ENCODE data around the gene AMFR. TPM values are rescaled to one million over a fixed set of nuclear protein-coding genes. Genes with fewer than 3 reads are reported as not detected.

Gene AMFR
- total RNA-seq, 1 donor from 2014 or later, result 68.9 TPM

DNA sequence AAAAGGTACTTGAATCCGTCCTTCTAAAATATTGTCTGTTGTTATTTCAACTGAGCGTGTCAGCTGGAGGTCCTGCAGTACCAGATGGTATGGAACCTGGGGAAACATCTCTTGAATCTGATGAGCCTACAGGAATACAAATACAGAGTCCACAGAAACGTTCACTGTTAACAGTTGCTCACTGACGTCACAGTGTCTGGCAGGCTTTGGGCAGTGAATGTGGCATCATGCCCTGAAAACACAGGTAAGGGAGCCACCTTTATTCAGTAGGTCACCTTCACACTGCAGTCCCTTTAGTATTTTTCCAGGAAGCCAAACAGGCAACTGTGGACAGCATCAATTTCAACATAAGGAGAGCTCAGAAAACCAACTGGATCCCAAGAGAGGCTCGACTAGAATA, 56.1 kb downstream of the AMFR start:
- ATAC-seq (no peak), DNase-seq (ENCODE audit: missing footprints) (no peak)
- intact Hi-C loops (cut with DNase I), result no loop called here

DNA sequence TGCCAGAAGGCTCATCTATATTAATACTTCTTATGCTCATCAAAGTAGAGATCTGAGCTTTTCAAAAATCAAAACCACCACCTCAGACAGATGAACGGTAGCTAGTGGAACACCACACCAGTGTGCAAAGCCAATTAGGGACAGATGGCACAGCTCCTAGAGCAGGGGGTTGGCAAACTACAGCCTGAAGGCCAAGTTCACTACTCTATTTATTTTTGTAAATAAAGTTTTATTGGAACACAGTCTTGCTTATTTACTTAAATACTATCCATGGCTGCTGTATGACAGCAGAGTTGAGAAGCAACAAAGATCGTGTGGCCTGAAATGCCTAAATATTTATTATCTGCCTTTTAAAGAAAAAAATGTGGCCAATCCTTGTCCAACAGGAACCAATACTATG, 56.8 kb downstream of the AMFR start:
- DNase-seq (ENCODE audit: missing footprints), result no peak
- ATAC-seq, result no peak
- intact Hi-C loops (cut with DNase I), result no loop called here

DNA sequence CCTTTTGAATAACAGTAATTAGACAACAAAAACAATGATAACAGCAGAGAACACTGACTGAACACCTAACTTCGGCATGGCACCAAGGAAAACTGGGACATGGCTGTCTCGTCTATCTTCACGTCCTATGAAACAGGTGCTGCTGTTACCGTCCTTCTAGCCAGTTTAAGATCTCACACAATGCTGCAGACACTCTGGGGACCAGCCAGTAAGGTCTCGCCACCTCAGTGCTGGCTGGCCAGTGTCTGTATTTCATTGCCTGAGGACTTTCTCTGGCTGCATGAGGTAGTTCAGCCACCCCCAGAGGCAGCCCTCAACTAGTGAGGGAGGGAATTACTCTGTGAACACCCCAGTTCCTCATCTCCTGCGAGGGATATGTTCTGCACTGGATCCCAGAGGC, 57.6 kb downstream of the AMFR start:
- no peak for DNase-seq (ENCODE audit: missing footprints)
- no peak for ATAC-seq
- intact Hi-C loops (cut with DNase I), result no loop called here

DNA sequence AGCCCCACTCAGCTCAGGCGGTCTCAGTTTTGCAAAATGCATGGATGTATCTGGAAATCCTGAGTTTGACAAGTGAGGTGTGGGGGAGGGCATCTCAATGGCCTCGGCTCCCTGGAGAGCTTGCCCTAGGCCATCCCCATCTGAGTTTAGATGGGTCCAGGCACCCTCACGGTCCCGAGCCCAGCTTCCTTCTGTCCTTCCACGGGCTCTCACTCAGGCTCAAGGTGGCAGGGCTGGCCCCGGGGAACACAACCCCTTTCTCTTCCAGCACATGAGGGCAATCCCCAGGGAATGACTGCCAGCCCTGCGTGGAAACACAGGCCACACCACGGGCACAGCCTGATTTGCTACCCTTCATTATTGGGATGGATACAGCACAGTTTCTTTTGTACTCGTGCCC, 58.4 kb downstream of the AMFR start:
- intact Hi-C loops (cut with DNase I), result no loop called here
- ATAC-seq (no peak), DNase-seq (ENCODE audit: missing footprints) (no peak)

DNA sequence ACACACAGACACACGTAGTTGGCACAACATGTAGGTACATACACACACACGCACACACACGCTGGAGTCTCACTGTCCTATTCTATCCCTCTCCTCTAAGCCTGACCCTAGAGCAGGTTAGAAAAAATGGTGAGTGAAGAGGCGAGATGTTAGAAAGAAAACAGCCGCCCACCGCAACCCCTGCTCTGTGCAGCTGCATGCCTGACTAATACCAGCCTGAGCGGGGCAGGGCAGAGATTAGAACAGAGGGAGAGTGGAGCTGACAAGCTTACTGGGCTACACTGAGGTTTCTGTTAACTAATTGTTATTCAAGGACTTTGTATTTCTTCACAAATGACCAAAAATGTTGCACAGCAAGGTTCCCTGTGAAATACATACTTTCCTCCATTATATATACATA, 59.8 kb downstream of the AMFR start:
- intact Hi-C loops (cut with DNase I), result no loop called here

GRCh38 chr16:56364865-56365264, 60.5 kb downstream of the AMFR start:
- intact Hi-C loops (cut with DNase I), result no loop called here
- peak; percentile 45 for DNase-seq (ENCODE audit: missing footprints)
- no peak for ATAC-seq

More for the DNA sequence above, 59.8 kb downstream of the AMFR start:
- DNase-seq (ENCODE audit: missing footprints), result peak; percentile 52
- no peak for ATAC-seq

- intact Hi-C loops (cut with DNase I), result no loop called here
- DNase-seq (ENCODE audit: missing footprints) (peak; percentile 63), ATAC-seq (no peak)
Observed at GRCh38 chr16:56363781-56364565, 61.4 kb downstream of the AMFR start.

- no peak for ATAC-seq
- intact Hi-C loops (cut with DNase I), result no loop called here
- DNase-seq (ENCODE audit: missing footprints), result peak; percentile 60
Observed at GRCh38 chr16:56363181-56363716, 62.1 kb downstream of the AMFR start.

DNA sequence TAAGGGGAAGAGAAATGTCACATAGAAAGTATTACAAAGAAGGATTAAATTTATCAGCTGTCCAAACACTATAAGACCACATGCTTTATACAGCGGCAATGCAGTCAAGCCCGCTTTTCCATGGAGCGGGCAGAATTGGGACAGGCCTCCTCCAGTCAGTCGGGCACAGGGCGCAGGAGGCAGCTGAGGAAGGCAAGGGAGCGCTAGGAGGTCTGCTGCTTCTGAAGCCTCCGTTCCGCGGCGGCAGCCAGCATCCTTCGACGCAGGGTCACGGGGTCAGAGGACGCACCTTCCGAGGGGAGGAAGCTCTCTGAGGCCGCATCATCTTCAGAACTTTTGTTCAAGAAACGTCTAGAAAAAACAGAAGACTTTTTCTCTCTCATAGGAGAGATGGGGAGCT, 62.6 kb downstream of the AMFR start:
- DNase-seq (ENCODE audit: missing footprints) (no peak), ATAC-seq (no peak)

GRCh38 chr16:56362057-56362655, 63.2 kb downstream of the AMFR start:
- intact Hi-C loops (cut with DNase I), result no loop called here
- ATAC-seq (no peak), DNase-seq (ENCODE audit: missing footprints) (no peak)

More for the DNA sequence above, 62.6 kb downstream of the AMFR start:
- intact Hi-C loops (cut with DNase I), result no loop called here

DNA sequence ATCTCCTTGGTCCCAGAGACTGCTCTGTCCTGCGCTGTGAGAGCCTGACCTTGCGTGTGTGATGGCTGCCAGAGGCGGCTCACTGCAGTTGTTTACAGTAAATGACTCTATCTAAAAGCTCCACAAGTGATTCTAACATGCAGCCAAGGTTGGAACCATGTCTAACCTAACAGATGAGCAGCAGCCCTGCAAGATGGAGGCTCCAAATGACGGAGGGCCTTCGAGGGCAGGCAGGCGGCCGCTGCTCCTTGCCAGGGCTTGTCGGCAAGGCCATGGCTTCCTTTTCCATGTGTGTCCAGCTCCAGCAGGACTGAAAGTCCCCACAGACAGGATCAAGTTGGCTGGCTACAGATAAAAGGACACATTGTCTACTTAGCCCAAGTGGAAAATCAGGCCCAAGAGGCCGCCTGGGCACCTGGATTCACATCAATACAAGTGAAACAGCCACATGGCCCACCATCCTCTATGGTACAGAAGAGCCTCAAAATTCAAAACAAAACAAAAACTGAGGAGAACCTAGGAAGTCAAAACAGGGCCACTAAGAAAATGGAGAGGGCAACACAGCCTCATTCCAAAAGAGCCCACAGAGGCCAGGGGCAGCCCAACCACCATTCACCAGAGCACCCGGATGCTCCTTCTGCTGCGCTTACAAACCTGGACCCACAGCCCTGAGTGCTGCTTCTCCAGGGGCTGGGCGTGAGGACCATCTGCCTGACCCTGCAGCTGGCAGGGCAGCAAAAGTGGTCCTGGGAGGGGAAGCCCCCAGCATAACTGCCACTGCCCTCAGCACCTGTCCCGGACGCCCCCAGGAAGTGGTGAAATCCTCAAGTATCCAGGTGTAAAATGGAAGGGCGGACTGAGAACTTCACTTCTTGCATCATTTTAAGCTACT, 65.0 kb downstream of the AMFR start:
- peak; percentile 56 for DNase-seq (ENCODE audit: missing footprints)
- no peak for ATAC-seq
- intact Hi-C loops (cut with DNase I), result no loop called here

DNA sequence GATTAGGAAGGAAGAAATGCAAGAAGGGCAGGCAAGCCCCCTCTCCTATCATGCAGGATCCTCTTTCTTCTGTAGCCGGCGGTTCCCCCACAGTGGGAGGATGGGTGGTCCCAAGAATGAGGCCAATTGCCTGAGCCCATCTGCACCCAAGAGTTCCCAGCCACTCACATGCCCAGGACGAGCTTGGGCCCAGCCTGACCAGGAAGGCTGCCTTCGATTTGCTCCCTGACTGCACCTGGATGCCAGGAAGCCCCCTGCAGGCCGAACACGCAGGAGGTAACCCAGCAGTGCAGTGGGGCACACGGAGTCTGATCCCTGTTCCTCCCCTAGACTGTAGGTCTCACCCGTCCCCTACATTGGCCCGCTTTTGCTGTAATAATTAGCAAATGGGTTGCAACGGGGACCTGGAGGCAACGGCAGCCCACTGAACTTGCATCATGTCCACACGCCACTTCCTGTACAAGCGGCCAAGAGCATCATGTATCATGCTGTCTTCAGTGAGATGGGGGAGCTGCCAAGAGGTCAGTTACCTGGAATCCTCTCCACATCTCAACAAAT, 67.5 kb downstream of the AMFR start:
- intact Hi-C loops (cut with DNase I), result no loop called here
- DNase-seq (ENCODE audit: missing footprints), result no peak
- ATAC-seq, result no peak

DNA sequence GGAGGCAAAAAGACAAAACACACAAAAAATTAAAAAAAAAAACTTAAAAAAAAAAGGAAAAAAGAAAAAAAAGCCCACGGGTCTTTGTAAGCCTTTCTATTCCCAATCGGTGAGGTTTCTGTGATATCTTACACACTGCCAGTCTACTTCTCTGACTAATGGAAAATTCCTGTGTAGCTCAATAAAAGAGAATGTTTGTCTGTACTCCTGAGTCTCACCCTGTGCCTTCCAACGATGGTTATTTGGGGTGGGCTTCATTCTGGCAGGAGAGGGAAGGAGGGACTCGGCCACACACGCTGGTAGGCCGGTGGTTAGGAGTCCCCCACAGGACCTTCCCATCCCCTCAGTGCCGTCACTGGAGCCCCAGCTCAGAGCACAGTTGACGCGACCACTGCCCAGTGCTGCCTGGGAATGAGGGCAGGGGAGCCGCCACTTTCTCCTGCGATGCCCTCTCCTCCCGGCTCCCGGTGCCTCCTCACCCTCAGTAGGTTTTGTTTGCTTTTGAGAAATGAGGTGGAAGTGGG, 68.0 kb downstream of the AMFR start:
- no peak for DNase-seq (ENCODE audit: missing footprints)
- intact Hi-C loops (cut with DNase I), result no loop called here

DNA sequence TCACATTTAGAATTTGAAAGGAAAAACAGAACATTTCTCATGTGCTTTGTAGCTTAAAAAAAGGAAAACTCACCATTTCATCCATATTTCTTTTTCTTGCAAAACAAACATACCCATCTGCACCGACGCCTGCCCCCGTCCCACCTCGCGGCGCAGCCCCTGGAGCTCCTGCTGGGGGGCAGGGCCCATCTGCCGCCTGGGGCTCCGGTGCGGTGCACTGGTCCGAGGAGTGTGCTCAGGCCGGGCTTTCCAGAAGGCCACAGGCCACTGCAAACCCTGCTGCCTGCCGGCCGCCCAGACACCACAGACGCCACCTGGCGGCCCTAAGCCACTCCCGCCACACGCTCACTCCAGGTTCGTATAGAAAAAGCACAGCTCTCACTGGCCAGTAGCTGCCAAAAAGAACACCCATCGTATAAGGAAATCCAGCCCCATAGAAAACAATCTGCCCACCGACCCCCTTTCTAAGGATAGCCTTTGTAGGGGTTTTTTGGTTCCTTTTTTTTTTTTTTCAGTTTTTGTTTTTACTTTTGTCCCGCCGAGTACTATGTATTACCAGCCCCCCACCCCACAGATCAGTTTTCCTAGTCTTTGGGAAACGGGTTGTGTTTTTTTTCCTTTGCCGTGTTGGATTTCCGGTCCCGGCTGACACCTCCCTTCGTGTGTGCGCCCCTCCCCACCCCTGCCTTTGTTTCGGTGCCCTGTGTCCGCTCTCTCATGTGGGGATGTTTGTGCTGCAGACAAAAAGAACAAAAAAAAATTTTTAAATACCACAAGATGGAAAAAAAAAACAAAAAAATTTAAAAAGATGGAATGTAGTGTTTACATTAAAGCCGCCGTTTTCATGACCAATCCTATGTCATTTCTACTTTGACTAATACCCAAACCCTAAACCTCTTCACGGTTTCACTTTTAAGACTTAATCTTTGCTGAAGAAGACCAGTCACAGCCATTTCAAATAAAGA, 68.8 kb downstream of the AMFR start:
- ATAC-seq, result peak; percentile 92
- peak; percentile 89 for DNase-seq (ENCODE audit: missing footprints)
- intact Hi-C loops (cut with DNase I), result no loop called here

More for the DNA sequence above, 68.0 kb downstream of the AMFR start:
- ATAC-seq, result peak; percentile 9

- intact Hi-C loops (cut with DNase I), result no loop called here
- ATAC-seq (no peak), DNase-seq (ENCODE audit: missing footprints) (peak; percentile 55)
Observed at GRCh38 chr16:56355786-56356275, 69.5 kb downstream of the AMFR start.

- DNase-seq (ENCODE audit: missing footprints), result peak; percentile 45
- intact Hi-C loops (cut with DNase I), result no loop called here
- no peak for ATAC-seq
Observed at GRCh38 chr16:56355221-56355620, 70.1 kb downstream of the AMFR start.

DNA sequence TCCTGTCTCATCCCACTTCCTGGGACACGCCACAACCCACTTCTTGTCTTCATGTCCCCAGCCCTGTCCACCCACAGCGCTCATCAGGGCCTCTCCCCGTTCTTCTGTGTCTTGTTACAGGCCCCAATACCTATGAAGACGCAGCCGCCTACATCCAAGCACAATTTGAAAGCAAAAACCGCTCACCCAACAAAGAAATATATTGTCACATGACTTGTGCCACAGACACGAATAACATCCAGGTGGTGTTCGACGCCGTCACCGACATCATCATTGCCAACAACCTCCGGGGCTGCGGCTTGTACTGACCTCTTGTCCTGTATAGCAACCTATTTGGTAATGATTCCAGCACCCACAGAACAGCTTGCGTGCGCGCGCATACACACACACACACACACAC, 70.6 kb downstream of the AMFR start:
- DNase-seq (ENCODE audit: missing footprints) (peak; percentile 55), ATAC-seq (no peak)
- intact Hi-C loops (cut with DNase I), result no loop called here

- intact Hi-C loops (cut with DNase I), result no loop called here
- DNase-seq (ENCODE audit: missing footprints), result no peak
- ATAC-seq, result no peak
Observed at GRCh38 chr16:56354016-56354415, 71.3 kb downstream of the AMFR start.
